Stimulated activated CD4-positive, alpha-beta T cell treated with anti-CD3 and anti-CD28 coated beads, Interleukin-2, amount 100 ng/mL, for 24 hours (primary cell): Measurements from ENCODE around the gene ARCN1.

ENCODE experiments used
- DNase-seq, 2 donors: peaks; one replicate each; pipeline ENCODE4 v3.0.0-alpha.2; 2020

ARCN1 gene

DNA sequence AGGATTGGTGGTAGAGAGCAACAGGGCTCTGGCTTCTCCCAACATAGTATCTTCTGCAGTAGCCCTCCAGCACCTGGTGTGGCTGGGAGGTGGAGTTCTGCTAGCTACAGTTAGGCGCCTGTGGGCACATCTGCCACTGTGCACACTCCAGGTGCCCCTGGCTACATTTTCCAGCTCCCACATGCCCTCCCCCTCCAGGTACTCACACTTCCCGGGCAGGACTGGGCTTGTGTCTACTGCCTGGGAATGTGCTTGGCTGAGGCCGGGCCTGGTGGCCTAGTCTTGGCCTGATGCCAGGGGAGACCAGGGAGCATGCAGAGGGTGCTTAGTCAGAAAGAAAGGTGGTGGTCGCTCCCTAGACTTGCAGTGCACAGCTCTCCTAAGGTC lies 51.1 kb downstream of the ARCN1 start:
- no peak for DNase-seq

GRCh38 chr11:118625036-118625690 lies 53.0 kb downstream of the ARCN1 start:
- no peak for DNase-seq

DNA sequence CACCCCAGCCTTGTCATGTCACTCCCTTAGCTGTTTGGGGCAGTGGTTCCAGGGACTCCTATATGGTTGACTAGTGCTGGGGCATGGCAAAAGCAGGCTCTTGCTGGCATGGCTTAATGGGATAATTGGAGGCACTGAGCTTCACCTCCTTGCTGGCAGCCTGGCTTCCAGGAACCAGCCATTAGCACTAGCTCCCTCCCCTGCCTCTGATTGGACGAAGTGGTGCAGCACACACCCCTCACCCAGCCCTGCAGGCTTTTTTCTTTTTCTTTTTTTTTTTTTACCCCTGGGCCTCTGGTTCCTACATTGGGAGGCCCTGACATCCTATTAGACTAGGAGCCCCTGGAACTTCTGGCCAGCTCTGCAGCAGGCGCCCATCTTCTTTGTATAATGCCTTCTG lies 53.8 kb downstream of the ARCN1 start:
- no peak for DNase-seq

GRCh38 chr11:118627566-118627965 lies 55.4 kb downstream of the ARCN1 start:
- no peak for DNase-seq

GRCh38 chr11:118628031-118628430 lies 55.8 kb downstream of the ARCN1 start:
- DNase-seq: no peak

DNA sequence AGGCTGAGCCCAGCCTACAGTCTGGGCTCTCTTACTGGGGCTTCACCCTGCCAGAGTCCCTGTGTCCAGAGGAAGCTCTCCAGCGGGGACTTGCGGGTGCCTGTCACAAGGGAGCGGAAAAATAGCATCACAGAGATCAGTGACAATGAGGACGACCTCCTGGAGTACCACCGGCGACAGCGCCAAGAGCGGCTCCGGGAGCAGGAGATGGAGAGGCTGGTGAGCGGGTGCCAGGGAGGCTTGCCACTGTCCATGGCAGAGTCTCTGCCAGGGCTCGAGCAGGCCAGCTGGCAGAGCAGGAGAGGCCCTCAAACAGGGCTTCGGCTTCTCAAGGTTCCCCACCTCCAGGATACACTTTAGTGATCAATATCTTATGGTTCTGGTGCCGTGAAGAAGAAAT lies 56.2 kb downstream of the ARCN1 start:
- DNase-seq: no peak

DNA sequence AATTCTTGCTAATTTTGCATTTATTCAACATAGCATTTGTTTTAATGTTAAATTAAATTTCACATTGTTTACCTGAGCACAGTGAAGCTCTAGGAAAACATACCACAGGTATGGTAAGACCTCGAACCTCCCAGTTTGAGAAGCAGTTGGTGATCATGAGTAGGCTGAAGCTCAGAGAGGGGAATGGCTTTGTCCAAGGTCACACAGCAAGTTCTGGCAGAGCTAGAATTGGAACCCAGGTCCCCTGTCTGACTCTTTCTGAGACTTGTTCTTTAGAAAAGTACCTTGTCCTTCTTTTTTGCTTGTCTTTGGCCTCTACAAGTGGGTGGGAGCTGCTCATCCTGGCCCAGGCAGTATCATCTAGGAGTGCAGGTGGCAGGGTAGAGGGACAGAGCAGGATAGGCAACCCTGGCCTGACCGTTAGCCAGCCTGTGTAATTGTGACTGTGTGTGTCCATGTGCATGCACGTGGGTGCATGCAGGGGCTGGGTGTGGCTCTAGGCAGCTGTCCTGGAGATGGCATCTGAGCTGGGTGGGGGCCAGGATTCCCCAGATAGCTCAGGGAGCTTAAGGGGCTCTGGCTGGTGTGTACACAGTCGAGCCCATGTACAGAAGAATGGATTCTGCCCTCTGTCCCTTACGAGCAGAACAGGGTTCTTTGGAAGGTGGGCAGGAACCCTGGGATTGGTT lies 56.8 kb downstream of the ARCN1 start:
- no peak for DNase-seq

- DNase-seq: no peak
These were observed 57.8 kb downstream of the ARCN1 start for GRCh38 chr11:118629761-118630661.

GRCh38 chr11:118631142-118631909 lies 59.1 kb downstream of the ARCN1 start:
- no peak for DNase-seq

DNA sequence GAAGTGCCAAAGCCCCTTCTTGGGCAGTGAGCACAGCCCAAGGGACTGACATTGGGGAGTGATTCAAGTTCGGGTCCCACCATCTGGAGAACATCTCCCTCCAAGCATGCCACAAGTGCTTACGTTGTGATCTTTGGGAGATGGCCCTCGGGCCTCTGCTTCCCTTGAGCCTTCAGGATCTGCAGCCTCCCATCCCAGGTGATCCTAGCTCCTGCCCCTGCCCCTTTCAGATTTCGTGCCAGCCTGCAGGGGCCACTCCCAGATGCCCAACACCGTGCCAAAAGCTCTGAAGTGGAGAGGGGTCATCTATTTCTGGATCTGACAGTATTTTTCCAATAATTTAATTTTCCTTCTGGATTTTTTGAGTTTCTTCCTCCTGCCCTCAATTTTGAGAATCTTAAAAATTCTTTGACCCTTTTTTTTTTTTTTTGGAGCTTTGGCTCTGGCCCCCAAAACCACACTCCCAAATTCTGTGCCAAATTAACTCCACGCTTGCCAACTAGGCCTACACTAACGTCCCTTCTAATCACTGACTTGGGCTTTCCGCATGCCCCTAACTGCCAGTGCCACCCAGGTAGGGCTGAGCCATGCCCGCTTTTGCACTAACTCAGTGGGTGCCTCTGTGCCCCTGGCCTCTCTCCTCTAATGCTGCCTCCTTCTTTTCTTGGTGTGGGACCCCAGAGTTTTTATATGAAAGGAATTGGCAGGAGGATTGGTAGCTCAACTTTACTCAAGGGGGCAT lies 60.5 kb downstream of the ARCN1 start:
- no peak for DNase-seq

DNA sequence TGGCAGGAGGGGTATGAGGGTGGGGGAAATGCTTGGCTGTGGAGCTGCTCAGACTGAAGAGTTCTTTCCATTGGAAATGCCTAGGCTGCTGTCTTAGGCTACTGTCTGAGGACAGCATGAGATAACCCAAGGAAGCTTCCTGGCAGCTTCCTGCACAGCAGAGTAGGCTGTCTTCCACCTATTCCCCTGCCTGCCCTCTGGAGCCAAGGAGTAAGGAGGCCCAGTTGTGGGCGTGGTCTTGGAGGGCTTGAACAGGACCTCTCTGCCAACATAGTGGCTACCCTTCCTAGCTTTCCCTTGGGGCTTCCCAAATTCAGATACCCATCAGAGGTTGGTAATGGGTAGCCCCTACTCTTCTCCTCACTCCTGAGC lies 61.1 kb downstream of the ARCN1 start:
- DNase-seq: no peak

GRCh38 chr11:118633979-118634378 lies 61.8 kb downstream of the ARCN1 start:
- no peak for DNase-seq

- DNase-seq: peak in 1 of 2 donors; percentile 19
These were observed 62.4 kb downstream of the ARCN1 start for GRCh38 chr11:118634431-118635236.

DNA sequence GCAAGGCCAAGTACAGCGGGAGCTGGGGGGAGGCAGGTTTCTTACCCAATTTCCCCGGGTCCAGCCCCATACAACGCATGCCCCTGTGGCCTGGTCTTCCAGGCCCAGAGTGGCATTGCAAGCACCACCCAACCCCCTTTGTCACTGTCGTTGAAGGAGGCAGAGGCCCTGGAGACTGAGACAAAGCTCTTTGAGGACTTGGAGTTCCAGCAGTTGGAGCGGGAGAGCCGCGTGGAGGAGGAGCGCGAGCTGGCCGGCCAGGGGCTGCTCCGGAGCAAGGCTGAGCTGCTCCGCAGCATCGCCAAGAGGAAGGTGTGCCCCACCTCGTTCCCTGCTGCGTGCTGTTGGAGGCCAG lies 63.0 kb downstream of the ARCN1 start:
- no peak for DNase-seq

DNA sequence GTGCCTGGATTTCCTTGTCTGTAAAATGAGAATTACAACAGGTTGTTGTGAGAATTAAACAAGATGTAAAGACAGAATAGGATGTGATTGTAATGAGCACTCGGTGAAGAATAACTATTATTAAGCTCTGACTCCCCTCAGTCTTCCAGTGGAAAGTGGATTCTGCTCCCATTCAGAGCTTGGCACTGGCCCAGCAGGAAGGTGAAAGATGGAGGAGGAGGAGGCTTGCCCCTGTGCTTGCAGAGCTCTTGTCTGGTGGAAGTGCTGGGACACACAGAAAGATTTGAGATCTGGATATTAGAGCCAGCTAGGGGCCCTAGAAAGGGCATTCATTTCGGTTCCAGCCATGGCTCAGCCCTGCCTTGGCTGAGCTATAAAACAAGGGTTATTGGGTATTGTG lies 63.4 kb downstream of the ARCN1 start:
- DNase-seq: no peak

- DNase-seq: no peak
These were observed 64.5 kb downstream of the ARCN1 start for GRCh38 chr11:118636569-118637290.

DNA sequence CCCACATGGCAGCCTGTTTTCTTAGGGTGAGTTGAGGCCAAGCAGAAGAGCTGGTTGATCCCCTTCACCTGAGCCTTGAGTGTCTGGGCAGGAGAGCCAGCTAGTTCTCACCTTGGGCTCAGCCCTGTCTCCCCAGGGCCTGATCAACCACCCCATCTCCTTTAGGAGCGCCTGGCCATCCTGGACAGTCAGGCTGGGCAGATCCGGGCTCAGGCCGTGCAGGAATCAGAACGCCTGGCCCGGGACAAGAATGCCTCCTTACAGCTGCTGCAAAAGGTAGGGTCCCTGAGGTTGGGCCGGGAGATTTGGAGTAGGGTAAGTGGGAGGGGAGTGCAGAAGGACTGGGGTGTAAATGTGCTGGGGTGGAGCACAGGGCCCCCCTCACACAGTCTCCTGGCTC lies 66.5 kb downstream of the ARCN1 start:
- DNase-seq: no peak

DNA sequence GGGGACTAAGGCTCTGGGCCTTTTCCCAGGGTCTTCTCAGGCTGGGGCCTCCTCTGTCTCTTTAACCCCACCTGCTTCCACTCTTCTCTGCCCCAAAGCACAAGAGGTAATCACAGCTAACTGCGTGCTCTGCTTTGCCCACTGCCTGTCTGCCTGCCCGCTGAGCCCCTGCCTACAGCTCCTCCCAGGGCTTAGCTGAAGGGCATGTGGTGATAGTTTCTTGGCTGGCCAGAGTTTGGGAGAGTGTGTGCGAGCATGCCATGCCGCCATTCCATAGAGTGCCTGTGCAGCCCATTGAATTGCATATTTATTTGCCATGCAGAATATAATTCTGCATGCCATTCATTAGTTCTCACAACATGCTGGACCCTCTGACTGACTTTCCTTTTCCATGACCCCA lies 67.7 kb downstream of the ARCN1 start:
- no peak for DNase-seq

DNA sequence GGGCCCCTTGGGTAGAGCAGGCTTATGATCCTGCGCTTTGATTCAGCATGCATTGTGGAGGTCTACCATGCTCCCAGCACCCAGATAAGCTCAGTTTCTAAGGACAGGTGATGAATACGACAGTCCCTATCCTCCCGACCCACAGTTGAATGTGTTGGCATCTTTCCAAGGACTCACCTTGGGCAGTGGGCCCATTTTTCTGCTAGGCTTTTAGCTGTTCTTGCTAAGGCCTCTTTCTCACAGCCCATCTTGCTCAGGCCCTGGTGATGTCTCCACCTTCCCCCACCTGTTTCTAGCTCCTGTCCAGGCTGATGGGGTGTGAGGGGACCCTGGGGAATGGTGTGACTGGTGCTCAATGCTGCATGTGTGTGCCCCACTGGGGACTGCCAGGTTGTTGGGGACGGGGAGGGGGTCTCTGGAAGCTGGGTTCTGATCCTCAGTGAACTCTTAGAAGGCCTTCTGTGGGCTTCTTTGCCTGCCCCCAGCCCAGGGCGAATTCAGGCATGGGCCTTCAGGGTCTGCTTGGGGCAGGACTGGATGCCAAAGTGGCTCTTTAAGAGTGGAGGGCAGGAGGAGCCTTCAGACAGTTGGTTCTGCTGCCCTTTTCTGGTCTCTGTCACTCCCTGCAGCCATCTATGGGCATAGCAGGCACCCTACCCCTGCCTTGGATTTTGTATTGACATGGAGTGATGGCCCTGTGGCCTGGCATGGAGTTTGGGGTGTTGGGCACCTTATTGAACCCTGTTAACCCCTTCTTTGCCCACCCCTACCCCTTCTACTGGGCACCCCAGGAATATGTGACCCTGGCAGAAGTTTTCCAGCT lies 68.3 kb downstream of the ARCN1 start:
- DNase-seq: no peak
